Spleen (tissue), 7 donors: Measurements from ENCODE around the gene BLTP3B.

Experiments used
- CTCF ChIP-seq, 11 experiments: fragments of 200-600 bp in 7 of 11; fragments of 450-650 bp in 4 of 11; sonication (generic) in 4 of 11; IDR thresholded peaks in 8 of 11; conservative IDR thresholded peaks in 3 of 11; 1 replicate in 7 of 11; 2 replicates in 4 of 11; pipeline versions ENCODE4 v1.4.0 to v1.8.0; 2016 to 2021; ENCODE audit warnings: antibody characterized with exemption in 11 of 11, inconsistent platforms in 4 of 11, mild to moderate bottlenecking in 1 of 11
- POLR2AphosphoS5 ChIP-seq, 3 donors: sonication (generic); formaldehyde crosslinking; IDR thresholded peaks; one replicate each; pipeline ENCODE4 v1.5.1; 2017; ENCODE audit warnings: antibody characterized with exemption in 3 of 3
- donor health status: DM: no; HTN: no; CAD: no; lungs with moderate emphysema.
- donor health status: DM: no; HTN: no; CAD: no.
- donor health status: DM: no; HTN: no; CAD: no.

GRCh38 chr12:100179252-100179651, 36.6 kb upstream of the BLTP3B start:
- TF ChIP-seq POLR2AphosphoS5 (IDR thresholded peaks at IDR 0.05) (no peak), CTCF (IDR thresholded peaks at IDR 0.05 in 8 of 11, conservative IDR thresholded peaks at IDR 0.05 in 3 of 11) (no peak)
